ENCODE measurements around the gene TRMT10B.
"Not testable (repeated sequence)": the region's sequence is repeated elsewhere in the genome, so short reads cannot be mapped to it uniquely, and the experiment has no call there.

Gene TRMT10B

DNA sequence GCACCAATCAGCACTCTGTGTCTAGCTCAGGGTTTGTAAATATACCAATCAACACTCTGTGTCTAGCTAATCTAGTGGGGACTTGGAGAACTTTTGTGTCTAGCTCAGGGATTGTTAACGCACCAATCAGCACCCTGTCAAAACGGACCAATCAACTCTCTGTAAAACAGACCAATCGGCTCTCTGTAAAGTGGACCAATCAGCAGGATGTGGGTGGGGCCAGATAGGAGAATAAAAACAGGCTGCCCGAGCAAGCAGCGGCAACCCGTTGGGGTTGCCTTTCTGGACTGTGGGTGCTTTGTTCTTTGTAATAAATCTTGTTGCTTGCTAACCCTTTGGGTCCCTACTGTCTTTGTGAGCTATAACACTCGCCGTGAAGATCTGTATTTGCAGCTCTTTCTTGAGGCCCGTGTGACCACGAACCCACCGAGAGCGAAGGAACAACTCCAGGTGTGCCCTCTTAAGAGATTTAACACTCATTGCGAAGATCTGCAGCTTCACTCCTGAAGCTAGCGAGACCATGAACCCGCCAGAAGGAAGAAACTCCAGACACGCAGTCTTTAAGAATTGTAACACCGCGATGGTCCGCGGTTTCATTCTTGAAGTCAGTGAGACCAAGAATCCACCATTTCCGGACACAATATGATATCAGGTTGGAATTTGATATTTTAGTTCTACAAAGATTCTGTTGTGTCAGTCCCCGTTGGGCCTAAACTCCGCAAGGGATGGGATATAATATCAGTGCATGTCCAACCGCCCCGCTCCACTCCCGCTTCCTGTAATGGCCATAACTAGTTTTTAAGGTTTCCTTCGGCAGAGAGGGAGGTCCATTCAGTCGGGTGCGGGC is 740 bp upstream of the TRMT10B start:
- Histone ChIP-seq H3K27ac (no peak overlapping the region), H3K4me3 (ENCODE audit: low read depth, low read length) (peak overlapping the region; percentile 80), H3K36me3 (replicated peaks) (no peaks in the 10 kb centered on the region), H3K27me3 (replicated peaks) (no peaks in the 10 kb centered on the region)
- no peak for DNase-seq
- TF ChIP-seq, protein P1, sequence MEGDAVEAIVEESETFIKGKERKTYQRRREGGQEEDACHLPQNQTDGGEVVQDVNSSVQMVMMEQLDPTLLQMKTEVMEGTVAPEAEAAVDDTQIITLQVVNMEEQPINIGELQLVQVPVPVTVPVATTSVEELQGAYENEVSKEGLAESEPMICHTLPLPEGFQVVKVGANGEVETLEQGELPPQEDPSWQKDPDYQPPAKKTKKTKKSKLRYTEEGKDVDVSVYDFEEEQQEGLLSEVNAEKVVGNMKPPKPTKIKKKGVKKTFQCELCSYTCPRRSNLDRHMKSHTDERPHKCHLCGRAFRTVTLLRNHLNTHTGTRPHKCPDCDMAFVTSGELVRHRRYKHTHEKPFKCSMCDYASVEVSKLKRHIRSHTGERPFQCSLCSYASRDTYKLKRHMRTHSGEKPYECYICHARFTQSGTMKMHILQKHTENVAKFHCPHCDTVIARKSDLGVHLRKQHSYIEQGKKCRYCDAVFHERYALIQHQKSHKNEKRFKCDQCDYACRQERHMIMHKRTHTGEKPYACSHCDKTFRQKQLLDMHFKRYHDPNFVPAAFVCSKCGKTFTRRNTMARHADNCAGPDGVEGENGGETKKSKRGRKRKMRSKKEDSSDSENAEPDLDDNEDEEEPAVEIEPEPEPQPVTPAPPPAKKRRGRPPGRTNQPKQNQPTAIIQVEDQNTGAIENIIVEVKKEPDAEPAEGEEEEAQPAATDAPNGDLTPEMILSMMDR (IDR thresholded peaks at IDR 0.05; ENCODE audit: low read depth, low read length, missing control alignments), result no peak
- in situ Hi-C loops (cut with HindIII; ENCODE audit: low pct_ligation_motif_present, low sequenced_read_pairs), result no loop called here

DNA sequence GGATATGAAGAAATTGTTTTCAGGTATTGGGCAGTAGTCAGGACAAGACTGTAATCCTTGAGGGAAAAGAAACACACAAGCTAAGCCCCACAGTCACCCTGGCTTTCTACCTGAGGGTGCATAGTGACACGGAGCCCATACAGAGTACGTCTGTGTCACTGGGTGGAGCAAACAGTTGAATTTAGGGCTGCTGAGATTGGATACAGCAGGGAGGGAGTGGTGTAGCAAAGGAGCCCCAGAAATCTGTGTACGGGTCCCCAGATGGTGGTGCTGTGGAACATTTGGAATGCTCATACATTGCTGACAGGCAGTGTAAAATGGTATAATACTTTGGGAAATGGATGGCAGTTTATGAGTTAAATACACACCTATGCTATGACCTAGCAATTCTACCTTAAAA is 5.1 kb downstream of the TRMT10B start:
- no peak for DNase-seq
- TF ChIP-seq, protein P1 (IDR thresholded peaks at IDR 0.05; ENCODE audit: low read depth, low read length, missing control alignments), result no peak
- in situ Hi-C loops (cut with HindIII; ENCODE audit: low pct_ligation_motif_present, low sequenced_read_pairs), result no loop called here
- Histone ChIP-seq H3K36me3 (replicated peaks) (no peaks in the 10 kb centered on the region), H3K27ac (no peak overlapping the region), H3K4me3 (ENCODE audit: low read depth, low read length) (no peak overlapping the region), H3K27me3 (replicated peaks) (no peaks in the 10 kb centered on the region)

DNA sequence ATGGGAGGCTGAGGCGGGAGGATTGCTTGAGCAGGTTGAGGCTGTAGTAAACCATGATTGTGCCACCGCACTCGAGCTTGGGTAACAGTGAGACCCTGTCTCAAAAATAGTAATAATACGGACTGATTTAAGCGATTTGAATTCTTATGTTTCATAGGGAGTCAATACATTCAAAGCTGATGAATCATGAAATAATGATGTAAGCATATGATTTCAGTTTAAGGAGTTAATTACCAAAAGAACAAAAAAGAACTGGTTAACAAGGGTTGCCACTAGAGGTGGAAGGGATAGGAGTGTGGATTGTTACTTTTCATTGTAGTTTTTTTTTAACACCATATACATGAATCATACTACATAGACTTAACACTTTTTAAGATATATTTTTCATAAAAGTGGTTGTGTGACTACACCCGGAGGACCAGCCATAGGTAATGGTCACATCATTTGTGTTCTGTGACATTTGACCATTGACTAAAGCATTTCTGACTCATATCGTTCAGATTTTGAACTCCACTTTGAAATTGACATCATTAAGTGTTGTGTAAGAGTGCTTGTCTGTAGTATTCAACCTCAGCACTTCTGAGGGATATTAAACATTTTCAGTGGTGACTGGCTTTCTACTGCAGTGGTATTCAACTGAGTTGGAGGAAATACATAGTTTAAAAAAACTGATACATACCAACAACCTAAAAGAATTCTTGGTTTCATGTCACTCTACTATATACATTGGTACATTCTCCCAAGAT is 7.0 kb downstream of the TRMT10B start:
- in situ Hi-C loops (cut with HindIII; ENCODE audit: low pct_ligation_motif_present, low sequenced_read_pairs), result no loop called here
- Histone ChIP-seq H3K36me3 (replicated peaks) (peaks cover 2% of the 10 kb centered on the region), H3K4me3 (ENCODE audit: low read depth, low read length) (no peak overlapping the region), H3K27me3 (replicated peaks) (no peaks in the 10 kb centered on the region), H3K27ac (peak overlapping the region; percentile 65)
- peak; percentile 57 for DNase-seq
- TF ChIP-seq, protein P1 (IDR thresholded peaks at IDR 0.05; ENCODE audit: low read depth, low read length, missing control alignments), result no peak

DNA sequence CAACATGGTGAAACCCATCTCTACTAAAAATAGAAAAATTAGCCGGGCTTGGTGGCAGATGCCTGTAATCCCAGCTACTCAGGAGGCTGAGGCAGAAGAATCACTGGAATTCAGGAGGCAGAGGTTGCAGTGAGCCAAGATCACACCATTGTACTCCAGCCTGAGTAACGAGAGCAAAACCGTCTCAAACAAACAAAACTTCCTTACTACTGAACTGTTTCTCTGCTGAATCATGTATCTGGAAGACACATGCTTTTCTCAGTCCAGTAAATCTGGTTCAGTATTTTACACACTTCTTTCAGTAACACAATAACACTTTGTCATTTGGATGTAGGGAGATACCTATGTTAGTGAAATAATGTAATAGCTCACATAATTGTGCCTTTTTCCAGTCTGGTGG is 7.9 kb downstream of the TRMT10B start:
- Histone ChIP-seq H3K27ac (peak overlapping the region; percentile 65), H3K36me3 (replicated peaks) (peaks cover 2% of the 10 kb centered on the region), H3K27me3 (replicated peaks) (no peaks in the 10 kb centered on the region), H3K4me3 (ENCODE audit: low read depth, low read length) (no peak overlapping the region)
- peak; percentile 72 for DNase-seq
- in situ Hi-C loops (cut with HindIII; ENCODE audit: low pct_ligation_motif_present, low sequenced_read_pairs), result no loop called here
- TF ChIP-seq, protein P1 (IDR thresholded peaks at IDR 0.05; ENCODE audit: low read depth, low read length, missing control alignments), result no peak

DNA sequence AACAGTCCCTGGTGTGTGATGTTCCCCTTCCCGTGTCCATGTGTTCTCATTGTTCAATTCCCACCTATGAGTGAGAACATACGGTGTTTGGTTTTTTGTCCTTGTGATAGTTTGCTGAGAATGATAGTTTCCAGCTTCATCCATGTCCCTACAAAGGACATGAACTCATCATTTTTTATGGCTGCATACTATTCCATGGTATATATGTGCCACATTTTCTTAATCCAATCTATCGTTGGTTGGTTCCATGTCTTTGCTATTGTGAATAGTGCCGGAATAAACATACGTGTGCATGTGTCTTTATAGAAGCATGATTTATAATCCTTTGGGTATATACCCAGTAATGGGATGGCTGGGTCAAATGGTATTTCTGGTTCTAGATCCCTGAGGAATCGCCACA is 11.7 kb downstream of the TRMT10B start:
- H3K36me3 ChIP-seq (replicated peaks); H3K27ac ChIP-seq; H3K27me3 ChIP-seq (replicated peaks); H3K4me3 ChIP-seq (ENCODE audit: low read depth, low read length); in situ Hi-C loops (cut with HindIII; ENCODE audit: low pct_ligation_motif_present, low sequenced_read_pairs); DNase-seq: not testable (repeated sequence)

DNA sequence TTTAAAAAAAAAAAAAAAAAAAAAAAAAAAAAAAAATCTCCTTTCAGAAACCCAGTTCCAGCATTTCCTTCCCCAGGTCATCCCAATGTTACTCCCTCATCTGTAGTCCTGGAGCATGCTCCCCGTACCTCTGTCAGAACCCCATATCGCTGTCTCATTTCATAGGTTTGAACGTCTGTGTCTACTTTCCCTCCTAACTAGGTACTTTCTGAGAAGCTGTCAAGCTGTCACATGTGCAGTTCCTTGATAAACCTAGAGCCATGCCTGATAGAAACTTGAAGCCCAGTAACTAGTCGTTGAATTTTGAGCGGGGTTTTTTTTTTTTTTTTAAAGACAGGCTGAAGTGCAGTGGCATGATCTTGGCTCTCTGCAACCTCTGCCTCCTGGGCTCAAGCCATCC is 15.7 kb downstream of the TRMT10B start:
- no peak for DNase-seq
- no peak overlapping the region for H3K4me3 ChIP-seq (ENCODE audit: low read depth, low read length)
- TF ChIP-seq, protein P1 (IDR thresholded peaks at IDR 0.05; ENCODE audit: low read depth, low read length, missing control alignments), result no peak
- in situ Hi-C loops (cut with HindIII; ENCODE audit: low pct_ligation_motif_present, low sequenced_read_pairs), result no loop called here
- H3K27ac ChIP-seq, result no peak overlapping the region
- peaks cover 7% of the 10 kb centered on the region for H3K36me3 ChIP-seq (replicated peaks)
- no peaks in the 10 kb centered on the region for H3K27me3 ChIP-seq (replicated peaks)

All from brain microvascular endothelial cell (primary cell).